SK-N-SH treated with all-trans-retinoic acid at 6 μM for 48 hours (cell line): ENCODE data around the gene SUN2.

Experiments used
- CSDC2 ChIP-seq: fragments of 250-450 bp; sonication (Bioruptor Pico); IDR thresholded peaks from 2 replicates; pipeline ENCODE4 v1.5.0; 2020; ENCODE audit warnings: mild to moderate bottlenecking, moderate library complexity
- GLIS3 ChIP-seq: fragments of 250-450 bp; sonication (Bioruptor Pico); IDR thresholded peaks from 2 replicates; pipeline ENCODE4 v1.5.0; 2020; ENCODE audit warnings: mild to moderate bottlenecking, moderate library complexity
- OSR1 ChIP-seq: fragments of 250-450 bp; sonication (Bioruptor Pico); IDR thresholded peaks from 2 replicates; pipeline ENCODE4 v1.8.0; 2022; ENCODE audit warnings: moderate library complexity, mild to moderate bottlenecking, inconsistent platforms
- RARB ChIP-seq: fragments of 250-450 bp; sonication (Bioruptor Pico); IDR thresholded peaks from 2 replicates; pipeline ENCODE4 v1.8.0; 2021; ENCODE audit warnings: mild to moderate bottlenecking, moderate library complexity
- SNAI2 ChIP-seq: fragments of 250-450 bp; sonication (Bioruptor Pico); IDR thresholded peaks from 2 replicates; pipeline ENCODE4 v1.5.0; 2020; ENCODE audit warnings: mild to moderate bottlenecking, moderate library complexity
- TCF4 ChIP-seq: fragments of 250-450 bp; sonication (Bioruptor Pico); IDR thresholded peaks from 2 replicates; pipeline ENCODE4 v1.8.0; 2021; ENCODE audit warnings: mild to moderate bottlenecking, moderate library complexity, borderline replicate concordance
- ZFP30 ChIP-seq: fragments of 450-650 bp; formaldehyde crosslinking; IDR thresholded peaks from 2 replicates; pipeline ENCODE4 v1.5.0; 2022; ENCODE audit warnings: mild to moderate bottlenecking, moderate library complexity
- TF ChIP-seq, protein P1 (sequence below): fragments of 250-450 bp; sonication (Bioruptor Pico); IDR thresholded peaks from 2 replicates; pipeline ENCODE4 v1.5.1; 2020; ENCODE audit warnings: low read depth, mild to moderate bottlenecking, moderate library complexity

DNA sequence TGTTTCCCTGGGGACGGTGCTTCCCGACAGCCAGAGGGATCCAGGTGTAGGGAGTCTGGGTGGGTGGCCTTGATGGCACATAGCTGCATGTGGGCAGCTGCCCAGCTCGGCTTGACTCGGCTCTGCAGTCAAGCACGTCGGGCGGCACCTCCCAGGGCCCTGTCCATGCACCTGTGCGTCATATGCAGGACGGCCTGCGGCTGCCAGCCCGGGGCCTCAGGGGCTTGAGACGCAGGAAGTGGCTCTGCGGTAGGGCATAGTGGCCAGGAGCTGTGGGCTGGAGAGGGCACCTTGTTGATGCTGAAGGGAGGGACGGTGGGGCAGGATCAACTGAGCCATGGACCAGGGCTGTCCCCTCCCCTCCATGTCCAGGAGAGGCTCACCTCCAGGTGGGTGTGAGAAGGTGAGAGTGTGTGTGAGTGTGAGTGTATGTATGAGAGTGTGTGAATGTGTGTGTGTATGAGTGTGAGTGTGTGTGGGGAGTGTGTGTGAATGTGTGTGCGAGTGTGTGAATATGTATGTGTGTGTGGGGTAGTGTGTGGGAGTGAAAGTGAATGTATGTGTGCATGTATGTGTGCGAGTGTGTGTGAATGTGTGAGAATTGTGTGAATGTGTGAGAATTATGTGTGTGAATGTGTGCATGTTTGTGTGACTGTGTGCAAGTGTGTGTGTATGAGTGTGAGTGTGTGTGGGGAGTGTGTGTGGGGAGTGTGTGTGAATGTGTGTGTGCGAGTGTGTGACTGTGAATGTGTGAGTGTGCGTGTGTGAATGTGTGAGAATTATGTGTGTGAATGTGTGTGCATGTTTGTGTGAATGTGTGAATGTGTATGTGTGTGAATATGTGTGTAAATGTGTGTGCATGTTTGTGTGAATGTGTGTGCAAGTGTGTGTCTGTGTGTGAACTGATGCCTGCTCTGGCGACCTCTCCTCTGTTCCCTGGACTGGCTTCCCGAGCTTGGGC lies 5.7 kb upstream of the SUN2 start:
- no peak for TF ChIP-seq ZFP30
- TF ChIP-seq RARB (CRISPR knock-in tag): no peak
- TF ChIP-seq GLIS3 (CRISPR knock-in tag): no peak
- TF ChIP-seq SNAI2: no peak
- TF ChIP-seq CSDC2 (CRISPR knock-in tag): no peak
- TF ChIP-seq TCF4 (CRISPR knock-in tag): no peak
- no peak for TF ChIP-seq OSR1 (CRISPR knock-in tag)
- TF ChIP-seq, protein P1, sequence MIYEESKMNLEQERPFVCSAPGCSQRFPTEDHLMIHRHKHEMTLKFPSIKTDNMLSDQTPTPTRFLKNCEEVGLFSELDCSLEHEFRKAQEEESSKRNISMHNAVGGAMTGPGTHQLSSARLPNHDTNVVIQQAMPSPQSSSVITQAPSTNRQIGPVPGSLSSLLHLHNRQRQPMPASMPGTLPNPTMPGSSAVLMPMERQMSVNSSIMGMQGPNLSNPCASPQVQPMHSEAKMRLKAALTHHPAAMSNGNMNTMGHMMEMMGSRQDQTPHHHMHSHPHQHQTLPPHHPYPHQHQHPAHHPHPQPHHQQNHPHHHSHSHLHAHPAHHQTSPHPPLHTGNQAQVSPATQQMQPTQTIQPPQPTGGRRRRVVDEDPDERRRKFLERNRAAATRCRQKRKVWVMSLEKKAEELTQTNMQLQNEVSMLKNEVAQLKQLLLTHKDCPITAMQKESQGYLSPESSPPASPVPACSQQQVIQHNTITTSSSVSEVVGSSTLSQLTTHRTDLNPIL (CRISPR knock-in tag): no peak
